ENCODE measurements around the gene EEFSEC. TPM values are rescaled to one million over a fixed set of nuclear protein-coding genes. Genes with fewer than 3 reads are reported as not detected.

The EEFSEC gene
- polyA plus RNA-seq, 1 experiment: 16.3 TPM

DNA sequence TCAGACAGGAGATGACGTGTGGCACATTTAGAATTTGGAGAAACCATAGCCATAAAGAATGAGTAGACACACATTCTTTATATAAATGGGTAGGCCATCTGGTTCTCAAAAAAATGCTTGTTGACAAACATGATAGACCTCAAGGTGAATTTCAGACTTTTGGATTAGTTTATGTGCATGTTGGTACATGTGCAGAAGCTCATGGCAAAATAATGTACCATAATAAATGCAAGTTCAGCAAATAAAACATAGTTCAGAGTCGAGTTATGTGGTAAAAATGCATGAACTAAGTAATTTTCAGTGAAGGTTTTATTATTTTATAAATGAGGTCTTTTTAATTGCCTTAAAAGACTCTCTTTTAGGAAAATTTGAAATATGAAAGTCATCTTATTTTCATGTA lies 24.6 kb downstream of the EEFSEC start:
- ChIA-PET CTCF (interaction anchor here (2.7 to 3.6 kb wide), 2 partner anchors 144 to 431 kb away, joined by 10 to 13 read pairs; no protein-coding TSS in a partner anchor), POLR2A (interaction anchor here (0.7 kb wide), 1 partner anchor 34 kb away, joined by 4 read pairs; no protein-coding TSS in a partner anchor)
- no peaks in the 10 kb centered on the region for H3K27me3 ChIP-seq (ENCODE audit: control insufficient read depth, insufficient read depth, low read length)
- H3K4me3 ChIP-seq (ENCODE audit: low read depth, low read length): no peak overlapping the region
- H3K36me3 ChIP-seq (ENCODE audit: control insufficient read depth, insufficient read depth, low read length): no peaks in the 10 kb centered on the region; the same call in 1 of the 2 replicates
- TF ChIP-seq, protein P1, sequence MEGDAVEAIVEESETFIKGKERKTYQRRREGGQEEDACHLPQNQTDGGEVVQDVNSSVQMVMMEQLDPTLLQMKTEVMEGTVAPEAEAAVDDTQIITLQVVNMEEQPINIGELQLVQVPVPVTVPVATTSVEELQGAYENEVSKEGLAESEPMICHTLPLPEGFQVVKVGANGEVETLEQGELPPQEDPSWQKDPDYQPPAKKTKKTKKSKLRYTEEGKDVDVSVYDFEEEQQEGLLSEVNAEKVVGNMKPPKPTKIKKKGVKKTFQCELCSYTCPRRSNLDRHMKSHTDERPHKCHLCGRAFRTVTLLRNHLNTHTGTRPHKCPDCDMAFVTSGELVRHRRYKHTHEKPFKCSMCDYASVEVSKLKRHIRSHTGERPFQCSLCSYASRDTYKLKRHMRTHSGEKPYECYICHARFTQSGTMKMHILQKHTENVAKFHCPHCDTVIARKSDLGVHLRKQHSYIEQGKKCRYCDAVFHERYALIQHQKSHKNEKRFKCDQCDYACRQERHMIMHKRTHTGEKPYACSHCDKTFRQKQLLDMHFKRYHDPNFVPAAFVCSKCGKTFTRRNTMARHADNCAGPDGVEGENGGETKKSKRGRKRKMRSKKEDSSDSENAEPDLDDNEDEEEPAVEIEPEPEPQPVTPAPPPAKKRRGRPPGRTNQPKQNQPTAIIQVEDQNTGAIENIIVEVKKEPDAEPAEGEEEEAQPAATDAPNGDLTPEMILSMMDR (IDR thresholded peaks at IDR 0.05; ENCODE audit: insufficient read depth, low read depth, low read length): no peak
- no peak for DNase-seq (ENCODE audit: low read depth)

- TF ChIP-seq, protein P1 (IDR thresholded peaks at IDR 0.05; ENCODE audit: insufficient read depth, low read depth, low read length): no peak
- no peak for DNase-seq (ENCODE audit: low read depth)
- H3K36me3 ChIP-seq (ENCODE audit: control insufficient read depth, insufficient read depth, low read length): no peaks in the 10 kb centered on the region
- POLR2A ChIA-PET: interaction anchor here (0.6 kb wide), 1 partner anchor 8 kb away, joined by 4 read pairs; no protein-coding TSS in a partner anchor
- H3K27me3 ChIP-seq (ENCODE audit: control insufficient read depth, insufficient read depth, low read length): no peaks in the 10 kb centered on the region
- no peak overlapping the region for H3K4me3 ChIP-seq (ENCODE audit: low read depth, low read length)
- CTCF ChIA-PET: interaction anchor here (0.8 to 3.6 kb wide), 3 partner anchors 9 to 430 kb away, joined by 4 to 13 read pairs (median 10); no protein-coding TSS in a partner anchor
Observed at GRCh38 chr3:128178782-128179483, 25.7 kb downstream of the EEFSEC start.

DNA sequence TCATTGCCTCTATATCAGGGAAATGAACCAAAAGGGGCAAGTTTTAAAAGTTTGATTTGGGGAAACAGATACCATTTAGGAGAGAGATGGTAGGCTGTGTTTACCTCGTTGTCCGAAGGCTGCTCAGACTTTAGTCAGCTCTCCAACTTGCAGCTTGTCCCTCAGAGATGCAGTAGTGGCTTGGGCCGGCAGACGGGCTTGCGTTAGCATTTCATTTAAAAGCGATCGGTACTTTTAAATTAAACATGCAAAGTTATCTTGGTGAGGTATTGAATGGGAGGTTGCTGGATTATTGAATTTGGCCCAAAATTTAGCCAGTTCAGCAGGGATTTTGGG lies 26.2 kb downstream of the EEFSEC start:
- TF ChIP-seq, protein P1 (IDR thresholded peaks at IDR 0.05; ENCODE audit: insufficient read depth, low read depth, low read length): no peak
- Histone ChIP-seq H3K27me3 (ENCODE audit: control insufficient read depth, insufficient read depth, low read length) (no peaks in the 10 kb centered on the region), H3K36me3 (ENCODE audit: control insufficient read depth, insufficient read depth, low read length) (no peaks in the 10 kb centered on the region), H3K4me3 (ENCODE audit: low read depth, low read length) (no peak overlapping the region)
- ChIA-PET CTCF (interaction anchor here (0.8 to 3.6 kb wide), 4 partner anchors 8 to 429 kb away, joined by 4 to 13 read pairs (median 8); no protein-coding TSS in a partner anchor), POLR2A (no interaction called here)
- DNase-seq (ENCODE audit: low read depth): no peak

- no peak for DNase-seq (ENCODE audit: low read depth)
- ChIA-PET CTCF (interaction anchor here (0.8 to 1.5 kb wide), 3 partner anchors 10 to 427 kb away, joined by 3 to 6 read pairs (median 5); no protein-coding TSS in a partner anchor), POLR2A (no interaction called here)
- TF ChIP-seq, protein P1 (IDR thresholded peaks at IDR 0.05; ENCODE audit: insufficient read depth, low read depth, low read length): no peak
- Histone ChIP-seq H3K4me3 (ENCODE audit: low read depth, low read length) (no peak overlapping the region), H3K36me3 (ENCODE audit: control insufficient read depth, insufficient read depth, low read length) (no peaks in the 10 kb centered on the region), H3K27me3 (ENCODE audit: control insufficient read depth, insufficient read depth, low read length) (no peaks in the 10 kb centered on the region)
Observed at GRCh38 chr3:128180436-128180835, 27.2 kb downstream of the EEFSEC start.

DNA sequence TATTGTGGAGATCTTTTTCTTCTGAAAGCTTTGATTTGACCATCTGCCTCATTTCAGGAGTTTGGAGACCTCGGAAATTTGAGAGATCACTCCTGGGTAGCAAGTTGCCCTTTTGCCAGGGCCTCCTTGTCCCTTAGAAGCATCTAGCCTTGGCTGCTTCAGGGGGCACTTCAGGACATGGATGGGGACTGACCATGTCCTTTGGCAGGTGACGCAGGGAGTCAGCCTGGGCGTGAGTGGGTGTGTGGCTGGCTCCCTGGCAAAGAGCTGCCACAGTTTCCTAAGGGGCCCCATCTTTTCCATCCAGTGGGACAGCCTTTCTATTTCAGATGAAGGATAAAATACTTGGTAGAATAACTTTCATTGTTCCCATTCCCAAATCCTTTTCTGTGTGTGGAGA lies 27.6 kb downstream of the EEFSEC start:
- Histone ChIP-seq H3K4me3 (ENCODE audit: low read depth, low read length) (no peak overlapping the region), H3K36me3 (ENCODE audit: control insufficient read depth, insufficient read depth, low read length) (no peaks in the 10 kb centered on the region), H3K27me3 (ENCODE audit: control insufficient read depth, insufficient read depth, low read length) (no peaks in the 10 kb centered on the region)
- ChIA-PET CTCF (interaction anchor here (0.8 to 1.5 kb wide), 2 partner anchors 10 kb away, joined by 3 to 6 read pairs; no protein-coding TSS in a partner anchor), POLR2A (no interaction called here)
- TF ChIP-seq, protein P1 (IDR thresholded peaks at IDR 0.05; ENCODE audit: insufficient read depth, low read depth, low read length): no peak
- DNase-seq (ENCODE audit: low read depth): no peak

Measured in BJ (cell line).